ENCODE data around the gene COX7A2L. TPM values are rescaled to one million over a fixed set of nuclear protein-coding genes. Genes with fewer than 3 reads are reported as not detected.

Gene COX7A2L
- polyA plus RNA-seq, 1 donor (not counting 4 experiments of a cell fraction or from before 2014, with no cell fraction given): 172 TPM

DNA sequence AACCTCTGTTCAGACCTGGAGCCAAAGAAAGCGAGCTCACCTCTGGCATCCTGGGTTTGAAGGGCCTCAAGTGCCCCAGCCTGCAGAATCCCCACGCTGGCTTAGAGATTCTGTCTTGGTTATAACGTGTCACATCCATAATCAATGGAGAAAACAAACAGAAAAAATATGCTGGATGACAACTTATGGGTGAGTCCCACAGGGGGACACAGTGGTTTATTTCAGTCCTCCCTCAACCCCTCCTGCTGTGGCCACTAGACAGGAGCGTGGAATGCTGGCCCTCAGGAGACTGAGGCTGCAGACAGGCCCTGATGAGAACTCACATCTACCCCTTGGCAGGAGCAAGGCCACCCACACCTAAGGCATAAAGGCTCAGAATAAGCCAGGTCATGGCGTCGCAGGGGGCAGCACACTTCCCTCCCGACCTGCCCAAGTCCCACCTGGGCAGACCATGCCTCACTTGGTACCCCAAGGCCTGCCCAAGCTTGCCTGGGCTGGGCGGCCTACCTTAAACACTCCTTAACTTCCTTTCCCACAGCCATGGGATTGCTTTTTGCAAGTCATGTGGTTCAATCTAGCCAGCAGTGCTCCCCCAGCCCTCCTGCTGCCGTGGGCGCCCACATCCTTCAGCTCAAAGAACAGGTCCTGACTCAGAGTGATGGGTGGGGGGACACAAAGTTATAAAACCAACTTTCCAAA lies 19.9 kb downstream of the COX7A2L start:
- Histone ChIP-seq H3K4me2 (ENCODE audit: control insufficient read depth, extremely low read depth, insufficient read depth, low read depth, low read length) (no peak overlapping the region), H3K4me3 (ENCODE audit: control insufficient read depth in 2 of 3, extremely low read depth in 1 of 3, insufficient read depth in 2 of 3, low read depth in 1 of 3, low read length in 3 of 3) (no peak overlapping the region), H3K36me3 (ENCODE audit: control insufficient read depth in 2 of 2, extremely low read depth in 1 of 2, insufficient read depth in 2 of 2, low read length in 2 of 2) (peaks cover 18 to 19% of the 10 kb centered on the region in 2 experiments), H3K79me2 (ENCODE audit: control insufficient read depth, insufficient read depth, low read length) (peaks cover 19% of the 10 kb centered on the region), H3K9me1 (ENCODE audit: control insufficient read depth, extremely low read depth, insufficient read depth, low read length) (no peaks in the 10 kb centered on the region), H3K4me1 (ENCODE audit: control insufficient read depth, extremely low read depth, insufficient read depth, low read length) (peaks cover 19% of the 10 kb centered on the region), H3K9me3 (ENCODE audit: control insufficient read depth, low read depth, low read length) (no peaks in the 10 kb centered on the region), H3K27ac (ENCODE audit: control insufficient read depth, insufficient read depth, low read length) (peak overlapping the region; percentile 5), H3K27me3 (ENCODE audit: control insufficient read depth, extremely low read depth, insufficient read depth, low read length) (no peaks in the 10 kb centered on the region), H4K20me1 (ENCODE audit: control insufficient read depth, extremely low read depth, insufficient read depth, low read length) (no peaks in the 10 kb centered on the region), H2AFZ (ENCODE audit: control insufficient read depth, low read length) (no peak overlapping the region), H3K9ac (ENCODE audit: control insufficient read depth, extremely low read depth, insufficient read depth, low read length) (no peak overlapping the region)
- TF ChIP-seq EZH2 (IDR thresholded peaks at IDR 0.05; ENCODE audit: low read length): no peak
- TF ChIP-seq, protein P1, sequence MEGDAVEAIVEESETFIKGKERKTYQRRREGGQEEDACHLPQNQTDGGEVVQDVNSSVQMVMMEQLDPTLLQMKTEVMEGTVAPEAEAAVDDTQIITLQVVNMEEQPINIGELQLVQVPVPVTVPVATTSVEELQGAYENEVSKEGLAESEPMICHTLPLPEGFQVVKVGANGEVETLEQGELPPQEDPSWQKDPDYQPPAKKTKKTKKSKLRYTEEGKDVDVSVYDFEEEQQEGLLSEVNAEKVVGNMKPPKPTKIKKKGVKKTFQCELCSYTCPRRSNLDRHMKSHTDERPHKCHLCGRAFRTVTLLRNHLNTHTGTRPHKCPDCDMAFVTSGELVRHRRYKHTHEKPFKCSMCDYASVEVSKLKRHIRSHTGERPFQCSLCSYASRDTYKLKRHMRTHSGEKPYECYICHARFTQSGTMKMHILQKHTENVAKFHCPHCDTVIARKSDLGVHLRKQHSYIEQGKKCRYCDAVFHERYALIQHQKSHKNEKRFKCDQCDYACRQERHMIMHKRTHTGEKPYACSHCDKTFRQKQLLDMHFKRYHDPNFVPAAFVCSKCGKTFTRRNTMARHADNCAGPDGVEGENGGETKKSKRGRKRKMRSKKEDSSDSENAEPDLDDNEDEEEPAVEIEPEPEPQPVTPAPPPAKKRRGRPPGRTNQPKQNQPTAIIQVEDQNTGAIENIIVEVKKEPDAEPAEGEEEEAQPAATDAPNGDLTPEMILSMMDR (optimal IDR thresholded peaks at IDR 0.05 in 1 of 3, IDR thresholded peaks at IDR 0.05 in 1 of 3, conservative IDR thresholded peaks at IDR 0.05 in 1 of 3; ENCODE audit: extremely low read depth in 1 of 3, insufficient read depth in 2 of 3, low read length in 3 of 3): no peak
- FAIRE-seq (no peak), DNase-seq (ENCODE audit: low read depth, low spot score) (no peak)
- dilution Hi-C loops (cut with MboI; ENCODE audit: extremely low pct_ligation_motif_present, low sequenced_read_pairs): no loop called here

DNA sequence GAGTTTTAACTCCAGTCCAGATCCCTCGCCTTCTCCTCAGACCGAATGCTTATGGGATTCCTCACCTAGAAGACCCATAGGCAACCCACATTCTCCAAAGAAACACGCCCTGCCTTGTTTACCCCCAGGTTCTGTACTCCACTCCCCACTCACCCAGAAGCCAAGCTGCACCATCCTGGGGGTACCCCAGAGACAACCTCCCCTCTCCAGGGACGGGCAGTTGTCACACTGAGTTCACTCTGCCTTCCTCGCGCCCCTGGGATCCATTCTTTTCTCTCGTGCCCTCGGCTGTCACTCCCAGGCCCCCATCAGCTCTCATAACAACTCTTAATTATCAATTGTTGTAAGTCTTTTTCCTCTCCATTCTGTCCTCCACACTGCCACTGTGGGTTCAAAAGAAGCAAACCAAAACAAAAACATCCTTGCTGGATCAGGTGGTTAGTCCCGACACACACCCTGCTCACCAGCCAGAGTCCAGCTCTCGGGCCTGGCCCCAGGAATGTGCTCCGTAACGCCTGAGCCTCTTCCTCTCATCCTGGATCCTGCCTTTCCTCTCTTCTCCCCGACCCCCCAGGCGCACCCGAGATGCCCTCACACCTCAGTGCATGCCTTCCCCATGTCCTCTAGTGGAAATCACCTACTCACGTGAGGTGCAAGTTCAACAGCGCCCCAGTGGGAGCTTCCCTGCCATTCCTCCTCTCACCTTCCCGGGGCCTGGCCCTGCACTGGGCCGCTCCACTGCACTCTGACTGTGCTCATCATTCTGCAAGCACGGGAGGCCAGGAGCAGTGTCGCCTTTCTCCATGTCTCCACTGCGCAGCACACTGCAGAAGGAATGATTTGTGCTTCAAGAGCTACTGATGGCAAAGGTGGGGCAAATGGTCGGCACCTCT lies 20.7 kb downstream of the COX7A2L start:
- Histone ChIP-seq H3K4me3 (ENCODE audit: control insufficient read depth in 2 of 3, extremely low read depth in 1 of 3, insufficient read depth in 2 of 3, low read depth in 1 of 3, low read length in 3 of 3) (no peak overlapping the region), H3K9me1 (ENCODE audit: control insufficient read depth, extremely low read depth, insufficient read depth, low read length) (no peaks in the 10 kb centered on the region), H4K20me1 (ENCODE audit: control insufficient read depth, extremely low read depth, insufficient read depth, low read length) (no peaks in the 10 kb centered on the region), H3K4me2 (ENCODE audit: control insufficient read depth, extremely low read depth, insufficient read depth, low read depth, low read length) (no peak overlapping the region), H3K79me2 (ENCODE audit: control insufficient read depth, insufficient read depth, low read length) (peaks cover 14% of the 10 kb centered on the region), H3K27me3 (ENCODE audit: control insufficient read depth, extremely low read depth, insufficient read depth, low read length) (no peaks in the 10 kb centered on the region), H3K27ac (ENCODE audit: control insufficient read depth, insufficient read depth, low read length) (no peak overlapping the region), H3K36me3 (ENCODE audit: control insufficient read depth in 2 of 2, extremely low read depth in 1 of 2, insufficient read depth in 2 of 2, low read length in 2 of 2) (peaks cover 13 to 15% of the 10 kb centered on the region in 2 experiments), H3K9me3 (ENCODE audit: control insufficient read depth, low read depth, low read length) (no peaks in the 10 kb centered on the region), H3K4me1 (ENCODE audit: control insufficient read depth, extremely low read depth, insufficient read depth, low read length) (peaks cover 19% of the 10 kb centered on the region), H2AFZ (ENCODE audit: control insufficient read depth, low read length) (no peak overlapping the region), H3K9ac (ENCODE audit: control insufficient read depth, extremely low read depth, insufficient read depth, low read length) (no peak overlapping the region)
- DNase-seq (ENCODE audit: low read depth, low spot score): no peak
- dilution Hi-C loops (cut with MboI; ENCODE audit: extremely low pct_ligation_motif_present, low sequenced_read_pairs): no loop called here
- FAIRE-seq: no peak
- TF ChIP-seq, protein P1 (optimal IDR thresholded peaks at IDR 0.05 in 1 of 3, IDR thresholded peaks at IDR 0.05 in 1 of 3, conservative IDR thresholded peaks at IDR 0.05 in 1 of 3; ENCODE audit: extremely low read depth in 1 of 3, insufficient read depth in 2 of 3, low read length in 3 of 3): no peak
- TF ChIP-seq EZH2 (IDR thresholded peaks at IDR 0.05; ENCODE audit: low read length): no peak

All from keratinocyte (primary cell).